Neural progenitor cell (in vitro differentiated cells): ENCODE data around the gene NRG3.

Source experiments
- EZH2 ChIP-seq: fragments of 200-600 bp; sonication (generic); IDR thresholded peaks from 2 replicates; pipeline ENCODE4 v1.6.1; 2017; ENCODE audit warnings: antibody characterized with exemption, mild to moderate bottlenecking, moderate library complexity
- TF ChIP-seq, protein P1 (sequence below): fragments of 200-600 bp; sonication (generic); IDR thresholded peaks from 2 replicates; pipeline ENCODE4 v1.5.1; 2017; ENCODE audit warnings: antibody characterized with exemption, mild to moderate bottlenecking

GRCh38 chr10:81898518-81898917, 23.5 kb downstream of the NRG3 start:
- TF ChIP-seq EZH2 = no peak
- TF ChIP-seq, protein P1, sequence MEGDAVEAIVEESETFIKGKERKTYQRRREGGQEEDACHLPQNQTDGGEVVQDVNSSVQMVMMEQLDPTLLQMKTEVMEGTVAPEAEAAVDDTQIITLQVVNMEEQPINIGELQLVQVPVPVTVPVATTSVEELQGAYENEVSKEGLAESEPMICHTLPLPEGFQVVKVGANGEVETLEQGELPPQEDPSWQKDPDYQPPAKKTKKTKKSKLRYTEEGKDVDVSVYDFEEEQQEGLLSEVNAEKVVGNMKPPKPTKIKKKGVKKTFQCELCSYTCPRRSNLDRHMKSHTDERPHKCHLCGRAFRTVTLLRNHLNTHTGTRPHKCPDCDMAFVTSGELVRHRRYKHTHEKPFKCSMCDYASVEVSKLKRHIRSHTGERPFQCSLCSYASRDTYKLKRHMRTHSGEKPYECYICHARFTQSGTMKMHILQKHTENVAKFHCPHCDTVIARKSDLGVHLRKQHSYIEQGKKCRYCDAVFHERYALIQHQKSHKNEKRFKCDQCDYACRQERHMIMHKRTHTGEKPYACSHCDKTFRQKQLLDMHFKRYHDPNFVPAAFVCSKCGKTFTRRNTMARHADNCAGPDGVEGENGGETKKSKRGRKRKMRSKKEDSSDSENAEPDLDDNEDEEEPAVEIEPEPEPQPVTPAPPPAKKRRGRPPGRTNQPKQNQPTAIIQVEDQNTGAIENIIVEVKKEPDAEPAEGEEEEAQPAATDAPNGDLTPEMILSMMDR = no peak
